GM23338 (cell line): Measurements from ENCODE around the gene TLNRD1. TPM values are rescaled to one million over a fixed set of nuclear protein-coding genes. Genes with fewer than 3 reads are reported as not detected.

ENCODE experiments used
- ATAC-seq: fragments of 200-7000 bp; cut with Tn5 transposase; 3 replicates; pipeline ENCODE4 v1.9.1; 2020
- DNase-seq: peaks from one replicate; pipeline ENCODE4 v3.0.0-alpha.2; 2015; ENCODE audit warnings: low spot score
- H2AFZ ChIP-seq: fragments of 200-600 bp; sonication (generic); 2 replicates; pipeline ENCODE4 v1.8.0; 2016; ENCODE audit warnings: antibody characterized with exemption, mild to moderate bottlenecking, moderate library complexity
- H3F3A ChIP-seq: fragments of 200-600 bp; sonication (generic); replicated peaks from 2 replicates; pipeline ENCODE4 v1.8.0; 2017; ENCODE audit warnings: antibody characterized with exemption, mixed run types, low read depth
- H3K27ac ChIP-seq: fragments of 200-600 bp; sonication (generic); 2 replicates; pipeline ENCODE4 v1.6.1; 2016; ENCODE audit warnings: low read depth
- H3K27me3 ChIP-seq: fragments of 200-600 bp; sonication (generic); 2 replicates; pipeline ENCODE4 v1.8.0; 2016; ENCODE audit warnings: mild to moderate bottlenecking, mixed run types, moderate library complexity; ENCODE audit not compliant: insufficient read depth
- H3K36me3 ChIP-seq: fragments of 200-600 bp; sonication (generic); 2 replicates; pipeline ENCODE4 v1.8.0; 2016; ENCODE audit warnings: mild to moderate bottlenecking; ENCODE audit not compliant: insufficient read depth
- H3K4me1 ChIP-seq: fragments of 200-600 bp; sonication (generic); 2 replicates; pipeline ENCODE4 v1.8.0; 2016; ENCODE audit warnings: mild to moderate bottlenecking, moderate library complexity; ENCODE audit not compliant: insufficient read depth
- H3K4me2 ChIP-seq: fragments of 200-600 bp; sonication (generic); 2 replicates; pipeline ENCODE4 v1.7.1; 2017; ENCODE audit warnings: mixed run types
- H3K4me3 ChIP-seq: fragments of 200-600 bp; sonication (generic); 2 replicates; pipeline ENCODE4 v1.6.1; 2016; ENCODE audit warnings: mixed run types
- H3K79me2 ChIP-seq: fragments of 200-600 bp; sonication (generic); replicated peaks from 2 replicates; pipeline ENCODE4 v1.8.0; 2017; ENCODE audit warnings: mild to moderate bottlenecking; ENCODE audit not compliant: insufficient read depth
- H3K9me2 ChIP-seq: fragments of 200-600 bp; sonication (generic); 2 replicates; pipeline ENCODE4 v1.8.0; 2017; ENCODE audit not compliant: insufficient read depth
- H4K20me1 ChIP-seq: fragments of 200-600 bp; sonication (generic); replicated peaks from 2 replicates; pipeline ENCODE4 v1.8.0; 2017; ENCODE audit warnings: mild to moderate bottlenecking; ENCODE audit not compliant: insufficient read depth
- H3K27ac Mint-ChIP-seq: 2 replicates; pipeline ENCODE4 v1.8.0; 2020; ENCODE audit warnings: inconsistent platforms, mild to moderate bottlenecking, moderate library complexity, mixed read lengths
- H3K27me3 Mint-ChIP-seq: 3 replicates; pipeline ENCODE4 v1.8.0; 2022; ENCODE audit warnings: low read depth, mild to moderate bottlenecking, moderate library complexity, mixed read lengths, inconsistent platforms; ENCODE audit not compliant: insufficient read depth, poor library complexity
- H3K36me3 Mint-ChIP-seq: 3 replicates; pipeline ENCODE4 v1.8.0; 2021; ENCODE audit warnings: low read depth, mild to moderate bottlenecking, inconsistent platforms, moderate library complexity, mixed read lengths
- H3K4me1 Mint-ChIP-seq: 3 replicates; pipeline ENCODE4 v1.8.0; 2020; ENCODE audit warnings: mild to moderate bottlenecking, inconsistent platforms, mixed read lengths
- H3K4me3 Mint-ChIP-seq: 3 replicates; pipeline ENCODE4 v1.8.0; 2021; ENCODE audit warnings: moderate library complexity, mild to moderate bottlenecking, inconsistent platforms, mixed read lengths
- H3K9me3 Mint-ChIP-seq: 3 replicates; pipeline ENCODE4 v1.8.0; 2020; ENCODE audit warnings: moderate library complexity, mild to moderate bottlenecking, inconsistent platforms, mixed read lengths
- CREB1 ChIP-seq: fragments of 250-450 bp; sonication (Bioruptor Pico); IDR thresholded peaks from 2 replicates; pipeline ENCODE4 v1.5.0; 2020; ENCODE audit warnings: low read depth, mild to moderate bottlenecking, moderate library complexity
- EZH2 ChIP-seq: fragments of 200-600 bp; sonication (generic); IDR thresholded peaks from one replicate; pipeline ENCODE4 v1.8.0; 2017; ENCODE audit warnings: antibody characterized with exemption, mild to moderate bottlenecking, low read depth; ENCODE audit not compliant: unreplicated experiment
- JUNB ChIP-seq: IDR thresholded peaks from one replicate; pipeline ENCODE4 v1.6.1; 2016; ENCODE audit warnings: antibody characterized with exemption; ENCODE audit not compliant: unreplicated experiment
- POLR2AphosphoS5 ChIP-seq: IDR thresholded peaks from 2 replicates; pipeline ENCODE4 v1.6.1; 2016; ENCODE audit warnings: antibody characterized with exemption, low read depth
- STAT1 ChIP-seq: IDR thresholded peaks from one replicate; pipeline ENCODE4 v1.6.1; 2016; ENCODE audit warnings: antibody characterized with exemption; ENCODE audit not compliant: unreplicated experiment
- ZNF114 ChIP-seq: fragments of 250-450 bp; sonication (Bioruptor Pico); IDR thresholded peaks from 2 replicates; pipeline ENCODE4 v1.5.0; 2020; ENCODE audit warnings: mild to moderate bottlenecking, moderate library complexity
- ZNF331 ChIP-seq: fragments of 250-450 bp; sonication (Bioruptor Pico); IDR thresholded peaks from 2 replicates; pipeline ENCODE4 v1.5.0; 2020; ENCODE audit warnings: low read depth, mild to moderate bottlenecking, moderate library complexity
- polyA plus RNA-seq: library from polyadenylated mRNA; unstranded; fragments of >200 nt; fragmentation: Nextera tagmentation; extraction: Ambion mirVana; gene quantifications from 2 replicates; pipeline ENCODE4 v1.2.1, GENCODE V29; 2016
- total RNA-seq: library from RNA; depleted of rRNA; stranded (reverse); fragments of >200 nt; shearing (Covaris generic); gene quantifications from 2 replicates; pipeline ENCODE4 v1.2.3, GENCODE V29; 2014
- TF ChIP-seq, protein P1 (sequence below): fragments of 250-450 bp; sonication (Bioruptor Pico); IDR thresholded peaks from 2 replicates; pipeline ENCODE4 v1.5.0; 2020; ENCODE audit warnings: mild to moderate bottlenecking, moderate library complexity
- TF ChIP-seq, protein P2 (sequence below), 2 experiments: fragments of 200-600 bp in 1 of 2; sonication (generic) in 1 of 2; conservative IDR thresholded peaks; 2 replicates each; pipeline versions ENCODE4 v1.5.1 to v1.6.1; 2016 to 2017; ENCODE audit warnings: antibody characterized with exemption in 2 of 2, low read depth in 2 of 2, mild to moderate bottlenecking in 2 of 2, moderate library complexity in 1 of 2
- TF ChIP-seq, protein P3 (sequence below): IDR thresholded peaks from one replicate; pipeline ENCODE4 v1.6.1; 2018; ENCODE audit warnings: antibody characterized with exemption; ENCODE audit not compliant: unreplicated experiment

TLNRD1 gene
- total and polyA plus RNA-seq, 2 experiments from 2014 or later: 6.7 to 27.3 TPM

DNA sequence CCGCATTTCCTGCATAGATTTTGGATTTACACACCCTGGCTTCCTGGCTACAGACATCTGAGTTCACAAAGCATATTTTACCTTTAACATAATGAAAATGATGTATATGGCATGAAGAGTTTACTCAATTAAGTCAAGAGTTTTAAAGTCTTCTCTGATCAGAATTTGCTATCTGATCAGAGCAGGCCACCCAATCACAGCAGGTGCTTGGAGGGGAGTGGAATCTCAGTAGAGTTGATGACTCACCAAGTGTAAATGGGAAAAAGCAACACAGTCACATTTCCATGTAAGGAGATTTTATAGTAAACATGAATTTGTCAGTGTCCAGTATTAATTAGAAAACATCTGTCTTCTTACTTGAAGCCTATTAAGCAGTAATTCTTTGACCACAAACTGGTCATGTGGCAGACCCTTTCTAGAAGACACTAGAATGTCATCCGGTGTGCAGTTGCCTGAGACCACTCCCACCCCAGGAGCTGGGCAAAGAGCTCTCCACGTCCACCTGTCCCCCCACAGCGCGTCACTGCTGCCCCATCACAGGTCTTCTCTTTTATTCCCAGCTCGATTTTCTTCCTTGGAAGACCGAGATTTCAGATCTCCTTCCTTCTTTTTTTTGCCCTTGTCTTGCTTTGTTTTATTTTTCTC, 21.9 kb upstream of the TLNRD1 start (continued):
- TF ChIP-seq, protein P1, sequence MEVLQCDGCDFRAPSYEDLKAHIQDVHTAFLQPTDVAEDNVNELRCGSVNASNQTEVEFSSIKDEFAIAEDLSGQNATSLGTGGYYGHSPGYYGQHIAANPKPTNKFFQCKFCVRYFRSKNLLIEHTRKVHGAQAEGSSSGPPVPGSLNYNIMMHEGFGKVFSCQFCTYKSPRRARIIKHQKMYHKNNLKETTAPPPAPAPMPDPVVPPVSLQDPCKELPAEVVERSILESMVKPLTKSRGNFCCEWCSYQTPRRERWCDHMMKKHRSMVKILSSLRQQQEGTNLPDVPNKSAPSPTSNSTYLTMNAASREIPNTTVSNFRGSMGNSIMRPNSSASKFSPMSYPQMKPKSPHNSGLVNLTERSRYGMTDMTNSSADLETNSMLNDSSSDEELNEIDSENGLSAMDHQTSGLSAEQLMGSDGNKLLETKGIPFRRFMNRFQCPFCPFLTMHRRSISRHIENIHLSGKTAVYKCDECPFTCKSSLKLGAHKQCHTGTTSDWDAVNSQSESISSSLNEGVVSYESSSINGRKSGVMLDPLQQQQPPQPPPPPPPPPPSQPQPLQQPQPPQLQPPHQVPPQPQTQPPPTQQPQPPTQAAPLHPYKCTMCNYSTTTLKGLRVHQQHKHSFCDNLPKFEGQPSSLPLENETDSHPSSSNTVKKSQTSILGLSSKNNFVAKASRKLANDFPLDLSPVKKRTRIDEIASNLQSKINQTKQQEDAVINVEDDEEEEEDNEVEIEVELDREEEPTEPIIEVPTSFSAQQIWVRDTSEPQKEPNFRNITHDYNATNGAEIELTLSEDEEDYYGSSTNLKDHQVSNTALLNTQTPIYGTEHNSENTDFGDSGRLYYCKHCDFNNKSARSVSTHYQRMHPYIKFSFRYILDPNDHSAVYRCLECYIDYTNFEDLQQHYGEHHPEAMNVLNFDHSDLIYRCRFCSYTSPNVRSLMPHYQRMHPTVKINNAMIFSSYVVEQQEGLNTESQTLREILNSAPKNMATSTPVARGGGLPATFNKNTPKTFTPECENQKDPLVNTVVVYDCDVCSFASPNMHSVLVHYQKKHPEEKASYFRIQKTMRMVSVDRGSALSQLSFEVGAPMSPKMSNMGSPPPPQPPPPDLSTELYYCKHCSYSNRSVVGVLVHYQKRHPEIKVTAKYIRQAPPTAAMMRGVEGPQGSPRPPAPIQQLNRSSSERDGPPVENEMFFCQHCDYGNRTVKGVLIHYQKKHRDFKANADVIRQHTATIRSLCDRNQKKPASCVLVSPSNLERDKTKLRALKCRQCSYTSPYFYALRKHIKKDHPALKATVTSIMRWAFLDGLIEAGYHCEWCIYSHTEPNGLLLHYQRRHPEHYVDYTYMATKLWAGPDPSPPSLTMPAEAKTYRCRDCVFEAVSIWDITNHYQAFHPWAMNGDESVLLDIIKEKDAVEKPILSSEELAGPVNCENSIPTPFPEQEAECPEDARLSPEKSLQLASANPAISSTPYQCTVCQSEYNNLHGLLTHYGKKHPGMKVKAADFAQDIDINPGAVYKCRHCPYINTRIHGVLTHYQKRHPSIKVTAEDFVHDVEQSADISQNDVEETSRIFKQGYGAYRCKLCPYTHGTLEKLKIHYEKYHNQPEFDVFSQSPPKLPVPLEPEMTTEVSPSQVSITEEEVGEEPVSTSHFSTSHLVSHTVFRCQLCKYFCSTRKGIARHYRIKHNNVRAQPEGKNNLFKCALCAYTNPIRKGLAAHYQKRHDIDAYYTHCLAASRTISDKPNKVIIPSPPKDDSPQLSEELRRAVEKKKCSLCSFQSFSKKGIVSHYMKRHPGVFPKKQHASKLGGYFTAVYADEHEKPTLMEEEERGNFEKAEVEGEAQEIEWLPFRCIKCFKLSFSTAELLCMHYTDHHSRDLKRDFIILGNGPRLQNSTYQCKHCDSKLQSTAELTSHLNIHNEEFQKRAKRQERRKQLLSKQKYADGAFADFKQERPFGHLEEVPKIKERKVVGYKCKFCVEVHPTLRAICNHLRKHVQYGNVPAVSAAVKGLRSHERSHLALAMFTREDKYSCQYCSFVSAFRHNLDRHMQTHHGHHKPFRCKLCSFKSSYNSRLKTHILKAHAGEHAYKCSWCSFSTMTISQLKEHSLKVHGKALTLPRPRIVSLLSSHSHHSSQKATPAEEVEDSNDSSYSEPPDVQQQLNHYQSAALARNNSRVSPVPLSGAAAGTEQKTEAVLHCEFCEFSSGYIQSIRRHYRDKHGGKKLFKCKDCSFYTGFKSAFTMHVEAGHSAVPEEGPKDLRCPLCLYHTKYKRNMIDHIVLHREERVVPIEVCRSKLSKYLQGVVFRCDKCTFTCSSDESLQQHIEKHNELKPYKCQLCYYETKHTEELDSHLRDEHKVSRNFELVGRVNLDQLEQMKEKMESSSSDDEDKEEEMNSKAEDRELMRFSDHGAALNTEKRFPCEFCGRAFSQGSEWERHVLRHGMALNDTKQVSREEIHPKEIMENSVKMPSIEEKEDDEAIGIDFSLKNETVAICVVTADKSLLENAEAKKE (CRISPR knock-in tag): no peak
- TF ChIP-seq JUNB: no peak
- TF ChIP-seq POLR2AphosphoS5: no peak
- TF ChIP-seq, protein P2, sequence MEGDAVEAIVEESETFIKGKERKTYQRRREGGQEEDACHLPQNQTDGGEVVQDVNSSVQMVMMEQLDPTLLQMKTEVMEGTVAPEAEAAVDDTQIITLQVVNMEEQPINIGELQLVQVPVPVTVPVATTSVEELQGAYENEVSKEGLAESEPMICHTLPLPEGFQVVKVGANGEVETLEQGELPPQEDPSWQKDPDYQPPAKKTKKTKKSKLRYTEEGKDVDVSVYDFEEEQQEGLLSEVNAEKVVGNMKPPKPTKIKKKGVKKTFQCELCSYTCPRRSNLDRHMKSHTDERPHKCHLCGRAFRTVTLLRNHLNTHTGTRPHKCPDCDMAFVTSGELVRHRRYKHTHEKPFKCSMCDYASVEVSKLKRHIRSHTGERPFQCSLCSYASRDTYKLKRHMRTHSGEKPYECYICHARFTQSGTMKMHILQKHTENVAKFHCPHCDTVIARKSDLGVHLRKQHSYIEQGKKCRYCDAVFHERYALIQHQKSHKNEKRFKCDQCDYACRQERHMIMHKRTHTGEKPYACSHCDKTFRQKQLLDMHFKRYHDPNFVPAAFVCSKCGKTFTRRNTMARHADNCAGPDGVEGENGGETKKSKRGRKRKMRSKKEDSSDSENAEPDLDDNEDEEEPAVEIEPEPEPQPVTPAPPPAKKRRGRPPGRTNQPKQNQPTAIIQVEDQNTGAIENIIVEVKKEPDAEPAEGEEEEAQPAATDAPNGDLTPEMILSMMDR (conservative IDR thresholded peaks at IDR 0.05; ENCODE audit: low read depth in 2 of 2): no peak
- TF ChIP-seq CREB1 (CRISPR knock-in tag): no peak
- no peak for TF ChIP-seq ZNF114

DNA sequence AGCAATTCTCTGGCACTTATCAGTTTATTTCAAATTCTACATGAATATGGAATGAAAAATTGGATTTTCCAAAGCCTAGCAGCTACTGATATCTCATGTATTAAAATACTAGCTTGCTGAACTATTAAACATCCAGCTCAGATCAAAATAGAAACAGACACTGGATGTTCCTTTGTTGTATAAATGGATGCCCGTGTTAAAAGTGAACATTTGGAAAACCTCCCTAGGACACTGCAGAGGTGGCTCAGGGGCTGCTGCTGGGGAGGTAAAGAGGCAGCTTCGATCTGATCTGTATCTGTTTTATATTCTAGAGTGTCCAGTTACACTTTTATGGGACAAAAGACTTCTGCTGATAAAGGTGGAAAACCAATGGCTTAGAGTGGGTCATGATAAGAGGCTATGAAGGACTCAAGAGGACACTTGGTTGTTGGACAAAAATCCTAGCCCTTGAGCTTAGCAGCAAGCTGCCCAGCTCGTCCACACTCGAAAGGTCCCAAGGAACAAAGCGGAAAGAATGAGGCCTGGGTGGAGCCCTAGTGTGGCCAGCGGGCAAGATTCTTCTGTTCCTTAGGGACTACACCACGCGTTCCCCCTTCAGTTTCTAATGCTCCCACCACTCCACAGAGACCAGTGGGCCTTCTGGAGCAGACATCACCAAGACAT, 21.1 kb upstream of the TLNRD1 start:
- H3K9me2 ChIP-seq: no peaks in the 10 kb centered on the region
- no peak for DNase-seq
- H3K4me3 ChIP-seq: no peak overlapping the region
- H3K27me3 ChIP-seq: no peaks in the 10 kb centered on the region
- H3K4me1 ChIP-seq: peaks cover 4% of the 10 kb centered on the region; the same call in 1 of the 2 replicates
- Mint-ChIP-seq H3K4me3 (no peak overlapping the region), H3K4me1 (peaks cover 21% of the 10 kb centered on the region), H3K27me3 (peaks cover 7% of the 10 kb centered on the region), H3K36me3 (peaks cover 41% of the 10 kb centered on the region), H3K9me3 (no peaks in the 10 kb centered on the region), H3K27ac (no peak overlapping the region)
- no peak overlapping the region for H3K4me2 ChIP-seq
- no peak overlapping the region for H2AFZ ChIP-seq
- H3K27ac ChIP-seq: peak overlapping the region; percentile 47; the same call in 1 of the 2 replicates
- no peak for ATAC-seq
- H3K79me2 ChIP-seq: peaks cover 61% of the 10 kb centered on the region
- H4K20me1 ChIP-seq: peaks cover 29% of the 10 kb centered on the region
- peaks cover 12% of the 10 kb centered on the region for H3K36me3 ChIP-seq
- no peaks in the 10 kb centered on the region for H3F3A ChIP-seq
- TF ChIP-seq ZNF331 (CRISPR knock-in tag) (no peak), EZH2 (no peak), STAT1 (no peak)
- TF ChIP-seq, protein P3, sequence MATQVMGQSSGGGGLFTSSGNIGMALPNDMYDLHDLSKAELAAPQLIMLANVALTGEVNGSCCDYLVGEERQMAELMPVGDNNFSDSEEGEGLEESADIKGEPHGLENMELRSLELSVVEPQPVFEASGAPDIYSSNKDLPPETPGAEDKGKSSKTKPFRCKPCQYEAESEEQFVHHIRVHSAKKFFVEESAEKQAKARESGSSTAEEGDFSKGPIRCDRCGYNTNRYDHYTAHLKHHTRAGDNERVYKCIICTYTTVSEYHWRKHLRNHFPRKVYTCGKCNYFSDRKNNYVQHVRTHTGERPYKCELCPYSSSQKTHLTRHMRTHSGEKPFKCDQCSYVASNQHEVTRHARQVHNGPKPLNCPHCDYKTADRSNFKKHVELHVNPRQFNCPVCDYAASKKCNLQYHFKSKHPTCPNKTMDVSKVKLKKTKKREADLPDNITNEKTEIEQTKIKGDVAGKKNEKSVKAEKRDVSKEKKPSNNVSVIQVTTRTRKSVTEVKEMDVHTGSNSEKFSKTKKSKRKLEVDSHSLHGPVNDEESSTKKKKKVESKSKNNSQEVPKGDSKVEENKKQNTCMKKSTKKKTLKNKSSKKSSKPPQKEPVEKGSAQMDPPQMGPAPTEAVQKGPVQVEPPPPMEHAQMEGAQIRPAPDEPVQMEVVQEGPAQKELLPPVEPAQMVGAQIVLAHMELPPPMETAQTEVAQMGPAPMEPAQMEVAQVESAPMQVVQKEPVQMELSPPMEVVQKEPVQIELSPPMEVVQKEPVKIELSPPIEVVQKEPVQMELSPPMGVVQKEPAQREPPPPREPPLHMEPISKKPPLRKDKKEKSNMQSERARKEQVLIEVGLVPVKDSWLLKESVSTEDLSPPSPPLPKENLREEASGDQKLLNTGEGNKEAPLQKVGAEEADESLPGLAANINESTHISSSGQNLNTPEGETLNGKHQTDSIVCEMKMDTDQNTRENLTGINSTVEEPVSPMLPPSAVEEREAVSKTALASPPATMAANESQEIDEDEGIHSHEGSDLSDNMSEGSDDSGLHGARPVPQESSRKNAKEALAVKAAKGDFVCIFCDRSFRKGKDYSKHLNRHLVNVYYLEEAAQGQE: no peak
- TF ChIP-seq, protein P2 (conservative IDR thresholded peaks at IDR 0.05; ENCODE audit: low read depth in 2 of 2): no peak
